ENCODE measurements around the gene TUBE1.
"Not testable (repeated sequence)": the region's sequence is repeated elsewhere in the genome, so short reads cannot be mapped to it uniquely, and the experiment has no call there.

The TUBE1 gene

DNA sequence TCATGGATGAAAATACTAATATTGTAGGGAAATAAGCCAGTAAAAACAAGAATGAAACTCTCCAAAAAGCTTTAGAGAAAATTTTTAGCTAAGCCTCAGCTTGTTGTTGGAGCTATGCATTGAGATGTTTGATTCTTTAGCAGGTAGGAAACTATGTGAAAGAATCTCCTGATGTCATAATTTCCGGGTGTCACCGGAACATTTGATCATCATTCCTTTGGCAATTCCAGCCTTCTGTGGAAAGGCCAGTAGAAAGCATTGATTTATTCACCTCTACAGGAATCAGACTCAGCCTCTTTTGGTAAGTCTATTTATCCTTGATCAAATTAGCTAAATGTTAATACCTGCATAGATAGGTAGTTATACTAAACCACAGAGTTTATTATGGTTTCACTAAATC is 9.6 kb upstream of the TUBE1 start:
- peaks cover 4% of the 10 kb centered on the region for H3K4me1 Mint-ChIP-seq (ENCODE audit: low read depth)
- no peak overlapping the region for H3K27ac Mint-ChIP-seq
- H3K4me3 Mint-ChIP-seq, result no peak overlapping the region
- H3K9me3 Mint-ChIP-seq, result no peaks in the 10 kb centered on the region
- DNase-seq, result no peak
- peaks cover 5% of the 10 kb centered on the region for H3K36me3 Mint-ChIP-seq (ENCODE audit: low read depth)
- no peaks in the 10 kb centered on the region for H3K27me3 Mint-ChIP-seq

DNA sequence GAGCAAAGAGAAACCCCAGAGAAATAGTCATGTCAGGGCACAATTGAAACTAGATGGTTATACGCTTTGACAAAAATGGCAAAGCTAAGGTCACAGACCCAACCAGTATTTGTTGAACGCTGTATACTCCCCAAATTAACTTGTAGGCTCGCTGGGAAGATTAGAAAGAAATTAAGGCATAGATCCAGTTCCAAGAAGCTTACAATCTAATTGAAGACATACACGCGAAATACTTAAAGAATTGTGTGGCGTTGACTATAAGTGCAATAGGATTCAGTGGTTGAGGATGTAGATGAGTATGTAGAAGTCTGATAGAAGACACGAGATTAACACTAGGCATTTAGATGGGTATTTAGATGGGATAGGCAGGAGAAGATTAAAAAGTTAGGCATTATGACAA is 634 bp upstream of the TUBE1 start:
- Mint-ChIP-seq H3K9me3 (no peaks in the 10 kb centered on the region), H3K4me1 (ENCODE audit: low read depth) (peaks cover 19% of the 10 kb centered on the region), H3K36me3 (ENCODE audit: low read depth) (peaks cover 25% of the 10 kb centered on the region), H3K27ac (no peak overlapping the region), H3K27me3 (peaks cover 5% of the 10 kb centered on the region), H3K4me3 (no peak overlapping the region)
- no peak for DNase-seq

DNA sequence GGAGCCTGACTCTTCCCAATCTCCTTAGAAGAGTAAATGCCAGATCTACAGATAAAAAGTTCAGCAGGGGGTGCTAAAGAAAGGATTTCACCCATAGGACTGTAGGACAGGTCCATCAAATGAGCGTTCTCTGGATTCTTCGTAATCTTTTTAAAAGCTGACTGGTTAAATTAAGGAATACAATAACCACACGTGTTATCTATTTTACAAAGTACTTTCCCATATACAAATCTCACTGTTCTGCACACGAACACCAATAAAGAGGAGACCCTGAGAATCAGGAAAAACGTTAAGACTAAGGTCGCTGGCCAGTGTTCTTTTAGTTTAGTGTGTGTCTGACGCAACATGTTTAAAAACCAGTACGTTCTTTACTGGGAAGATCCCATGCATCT is 542 bp downstream of the TUBE1 start:
- no peak overlapping the region for H3K27ac Mint-ChIP-seq
- H3K9me3 Mint-ChIP-seq, result no peaks in the 10 kb centered on the region
- H3K4me3 Mint-ChIP-seq, result no peak overlapping the region
- peaks cover 36% of the 10 kb centered on the region for H3K36me3 Mint-ChIP-seq (ENCODE audit: low read depth)
- peaks cover 5% of the 10 kb centered on the region for H3K27me3 Mint-ChIP-seq
- H3K4me1 Mint-ChIP-seq (ENCODE audit: low read depth), result peaks cover 20% of the 10 kb centered on the region
- no peak for DNase-seq

DNA sequence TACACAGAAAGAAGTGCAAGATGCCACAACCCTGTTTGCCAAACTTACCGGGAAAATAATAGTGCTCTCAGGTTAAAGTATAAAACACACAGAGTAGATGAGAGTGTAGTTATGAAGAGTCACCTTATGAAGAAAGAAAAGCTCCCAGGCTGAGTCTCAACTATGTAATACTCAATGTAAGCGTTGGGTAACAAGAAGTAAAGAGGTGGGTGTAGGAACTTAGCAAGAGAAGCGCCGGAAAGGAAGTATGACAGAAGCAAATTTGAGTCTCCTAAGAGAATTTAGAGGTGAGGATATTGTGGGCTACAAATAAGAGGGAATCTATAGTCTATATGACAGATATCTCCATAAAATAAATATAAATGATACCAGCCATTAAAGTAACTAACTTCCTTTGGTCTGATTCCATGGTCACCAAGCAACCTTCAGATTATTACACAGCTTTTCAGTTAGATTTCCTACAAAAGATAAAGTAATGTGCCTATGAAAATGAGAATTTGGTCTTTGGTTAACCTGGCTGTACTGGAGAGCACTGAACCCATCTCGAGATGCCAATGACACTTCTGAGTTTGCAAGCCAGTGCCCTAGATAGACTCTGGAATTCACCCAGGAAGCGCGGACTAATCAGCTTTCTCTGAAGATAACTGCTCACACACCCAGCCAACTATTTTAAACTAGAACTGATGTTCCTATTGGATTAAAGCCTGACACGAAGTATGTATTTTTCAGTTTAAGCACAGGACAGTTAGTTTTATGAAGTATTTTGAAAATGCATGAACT is 1.8 kb downstream of the TUBE1 start:
- Mint-ChIP-seq H3K27me3 (no peaks in the 10 kb centered on the region), H3K27ac (no peak overlapping the region), H3K36me3 (ENCODE audit: low read depth) (peaks cover 46% of the 10 kb centered on the region), H3K9me3 (no peaks in the 10 kb centered on the region), H3K4me1 (ENCODE audit: low read depth) (peaks cover 20% of the 10 kb centered on the region), H3K4me3 (peak overlapping the region; percentile 59)
- DNase-seq, result no peak

DNA sequence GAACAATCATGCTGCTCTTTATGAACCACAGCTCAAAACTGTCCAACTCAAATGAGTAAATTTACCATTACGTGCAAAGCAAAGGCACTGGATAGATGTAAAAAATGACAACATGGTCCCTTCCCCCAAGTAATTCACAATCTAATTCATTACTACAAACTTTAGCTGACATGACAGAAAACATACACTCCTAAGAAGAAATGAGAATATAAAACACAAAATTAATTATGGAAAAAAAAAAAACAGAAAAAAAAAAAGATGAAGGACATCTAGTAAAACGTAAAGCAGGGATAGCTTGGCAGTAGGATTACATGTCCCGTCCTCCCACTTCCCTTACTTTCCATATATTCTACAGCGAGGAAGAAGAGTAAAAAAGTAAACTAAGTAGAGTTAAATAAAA is 5.7 kb downstream of the TUBE1 start:
- DNase-seq, result no peak
- H3K4me1 Mint-ChIP-seq (ENCODE audit: low read depth), result peaks cover 18% of the 10 kb centered on the region
- no peaks in the 10 kb centered on the region for H3K27me3 Mint-ChIP-seq
- no peak overlapping the region for H3K27ac Mint-ChIP-seq
- H3K9me3 Mint-ChIP-seq, result no peaks in the 10 kb centered on the region
- peaks cover 76% of the 10 kb centered on the region for H3K36me3 Mint-ChIP-seq (ENCODE audit: low read depth)
- no peak overlapping the region for H3K4me3 Mint-ChIP-seq

DNA sequence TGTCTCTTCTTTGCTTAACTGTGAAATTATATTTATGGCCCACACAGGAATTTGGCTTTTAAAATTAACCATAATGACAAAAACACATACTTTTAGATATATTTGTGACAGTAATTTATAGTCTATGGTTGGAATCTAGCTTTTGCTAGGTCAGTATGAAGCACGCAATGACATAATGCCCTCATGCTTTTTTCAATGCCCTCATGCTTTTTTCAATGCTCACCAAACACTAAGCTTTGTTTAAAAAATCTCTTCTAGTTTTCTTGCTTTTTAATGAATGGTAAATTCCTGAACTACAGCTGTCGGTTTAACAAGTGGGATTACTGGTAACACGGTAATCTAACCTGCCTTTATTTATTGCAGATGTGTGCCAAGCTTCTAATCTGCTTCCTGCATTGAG is 20.7 kb downstream of the TUBE1 start:
- Mint-ChIP-seq H3K36me3 (ENCODE audit: low read depth) (peaks cover 22% of the 10 kb centered on the region), H3K9me3 (no peaks in the 10 kb centered on the region), H3K4me1 (ENCODE audit: low read depth) (no peaks in the 10 kb centered on the region), H3K27ac (no peak overlapping the region), H3K27me3 (no peaks in the 10 kb centered on the region), H3K4me3 (no peak overlapping the region)
- no peak for DNase-seq

DNA sequence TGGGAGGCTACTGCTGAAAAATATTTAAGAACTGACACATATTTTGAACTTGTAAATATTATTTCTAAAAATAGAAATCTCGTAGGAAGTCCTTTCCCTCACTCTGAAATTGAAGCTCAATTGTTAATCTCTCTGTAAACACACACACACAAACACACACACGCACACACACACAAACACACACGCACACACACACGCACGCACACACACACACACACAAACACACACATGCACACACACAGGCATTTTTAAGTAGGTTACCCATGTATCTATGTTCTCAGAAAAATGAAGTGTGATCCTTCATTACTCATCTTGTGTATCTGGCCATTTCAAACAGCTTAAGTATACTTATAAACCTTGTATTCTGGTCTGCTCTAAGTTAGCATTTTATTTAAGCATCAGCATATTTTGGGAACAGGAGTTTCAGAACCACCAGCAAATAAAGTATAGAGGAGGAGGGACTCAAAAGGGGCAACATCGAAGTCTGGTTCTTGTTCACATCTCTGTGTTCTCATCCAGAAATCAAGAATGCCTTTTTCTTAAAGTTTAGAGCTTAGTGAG is 21.8 kb downstream of the TUBE1 start:
- H3K4me3 Mint-ChIP-seq, result no peak overlapping the region
- no peak overlapping the region for H3K27ac Mint-ChIP-seq
- no peaks in the 10 kb centered on the region for H3K9me3 Mint-ChIP-seq
- no peak for DNase-seq
- no peaks in the 10 kb centered on the region for H3K27me3 Mint-ChIP-seq
- H3K4me1 Mint-ChIP-seq (ENCODE audit: low read depth), result no peaks in the 10 kb centered on the region
- peaks cover 16% of the 10 kb centered on the region for H3K36me3 Mint-ChIP-seq (ENCODE audit: low read depth)

DNA sequence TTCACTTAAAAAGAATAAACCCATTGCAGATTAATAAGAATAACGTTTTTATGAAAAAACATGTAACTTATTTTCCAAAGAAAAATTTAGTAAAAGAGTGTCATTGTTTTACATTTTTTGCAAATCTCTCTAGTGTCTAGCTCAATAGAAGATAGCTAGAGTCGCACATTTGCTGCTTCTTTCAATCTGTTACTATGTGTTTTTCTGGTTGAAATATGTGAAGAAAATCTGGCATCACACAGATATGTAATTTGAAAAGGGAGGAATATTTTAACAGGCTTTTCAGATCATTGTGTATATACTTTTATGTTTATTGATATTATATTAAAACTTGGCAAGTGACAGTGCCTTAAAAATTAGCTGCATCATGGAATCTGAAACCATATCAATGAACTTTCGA is 24.3 kb downstream of the TUBE1 start:
- no peaks in the 10 kb centered on the region for H3K36me3 Mint-ChIP-seq (ENCODE audit: low read depth)
- no peaks in the 10 kb centered on the region for H3K4me1 Mint-ChIP-seq (ENCODE audit: low read depth)
- DNase-seq, result no peak
- H3K27ac Mint-ChIP-seq, result no peak overlapping the region
- H3K4me3 Mint-ChIP-seq, result no peak overlapping the region
- H3K9me3 Mint-ChIP-seq, result no peaks in the 10 kb centered on the region
- H3K27me3 Mint-ChIP-seq, result no peaks in the 10 kb centered on the region

DNA sequence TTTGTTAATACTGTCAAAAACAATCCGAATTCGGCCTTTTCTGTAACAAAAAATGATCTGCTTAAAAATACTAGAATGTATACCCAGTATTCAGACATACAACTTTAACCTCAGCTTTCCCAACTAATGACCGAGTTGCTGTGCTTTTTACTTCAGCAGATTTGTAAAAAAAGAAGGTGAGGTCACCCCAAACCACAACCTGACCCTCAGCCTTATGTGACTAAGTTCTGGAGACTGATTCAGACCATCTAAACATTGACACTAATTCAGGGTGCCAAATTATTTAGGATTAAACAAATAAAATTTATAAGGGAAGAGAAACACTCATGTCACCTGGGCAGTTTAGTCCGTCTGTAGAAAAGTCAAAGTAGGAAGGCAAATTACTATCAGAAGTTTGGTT is 25.7 kb downstream of the TUBE1 start:
- H3K9me3 Mint-ChIP-seq, result no peaks in the 10 kb centered on the region
- H3K36me3 Mint-ChIP-seq (ENCODE audit: low read depth), result no peaks in the 10 kb centered on the region
- H3K4me1 Mint-ChIP-seq (ENCODE audit: low read depth), result no peaks in the 10 kb centered on the region
- DNase-seq, result no peak
- H3K27ac Mint-ChIP-seq, result no peak overlapping the region
- no peaks in the 10 kb centered on the region for H3K27me3 Mint-ChIP-seq
- no peak overlapping the region for H3K4me3 Mint-ChIP-seq

DNA sequence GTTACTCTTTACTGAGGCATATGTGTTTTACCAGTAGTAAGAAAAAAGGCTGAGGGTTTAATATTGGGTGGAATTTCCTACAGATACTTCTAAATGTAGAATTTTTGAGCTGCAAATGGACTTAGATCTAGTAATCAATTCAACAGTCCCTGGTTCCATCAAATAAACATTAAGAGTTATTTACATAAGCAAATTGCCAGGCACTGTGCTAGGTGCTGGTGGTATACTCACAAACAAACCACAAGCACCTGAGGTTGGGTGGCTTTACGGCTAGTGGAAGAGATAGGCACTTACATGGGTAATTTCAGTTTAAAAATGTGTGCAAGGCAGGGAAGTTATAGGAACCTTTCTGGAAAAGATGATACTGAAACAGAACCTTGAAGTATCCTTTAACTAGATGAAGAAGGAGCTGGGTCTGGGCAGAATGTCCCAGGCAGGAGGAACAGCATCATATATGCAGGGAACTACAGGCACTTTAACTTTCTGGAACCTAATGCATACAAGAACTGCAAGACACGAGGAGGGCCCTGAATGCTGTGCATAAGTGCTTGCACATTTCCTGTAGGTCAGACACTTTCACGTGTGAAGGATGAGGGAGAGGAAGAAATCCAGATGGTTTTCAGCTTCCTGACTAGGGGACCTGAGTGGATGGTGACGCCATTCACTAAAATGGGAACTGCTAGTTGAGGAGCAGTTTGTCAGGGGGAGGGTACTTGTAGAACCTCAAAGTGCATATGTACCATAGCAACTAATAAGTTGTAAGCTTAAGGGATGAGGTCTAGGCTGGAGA is 28.8 kb downstream of the TUBE1 start:
- H3K4me1 Mint-ChIP-seq (ENCODE audit: low read depth), result no peaks in the 10 kb centered on the region
- H3K27me3 Mint-ChIP-seq, result no peaks in the 10 kb centered on the region
- no peak overlapping the region for H3K4me3 Mint-ChIP-seq
- H3K36me3 Mint-ChIP-seq (ENCODE audit: low read depth), result no peaks in the 10 kb centered on the region
- no peak overlapping the region for H3K27ac Mint-ChIP-seq
- no peaks in the 10 kb centered on the region for H3K9me3 Mint-ChIP-seq
- DNase-seq, result no peak

DNA sequence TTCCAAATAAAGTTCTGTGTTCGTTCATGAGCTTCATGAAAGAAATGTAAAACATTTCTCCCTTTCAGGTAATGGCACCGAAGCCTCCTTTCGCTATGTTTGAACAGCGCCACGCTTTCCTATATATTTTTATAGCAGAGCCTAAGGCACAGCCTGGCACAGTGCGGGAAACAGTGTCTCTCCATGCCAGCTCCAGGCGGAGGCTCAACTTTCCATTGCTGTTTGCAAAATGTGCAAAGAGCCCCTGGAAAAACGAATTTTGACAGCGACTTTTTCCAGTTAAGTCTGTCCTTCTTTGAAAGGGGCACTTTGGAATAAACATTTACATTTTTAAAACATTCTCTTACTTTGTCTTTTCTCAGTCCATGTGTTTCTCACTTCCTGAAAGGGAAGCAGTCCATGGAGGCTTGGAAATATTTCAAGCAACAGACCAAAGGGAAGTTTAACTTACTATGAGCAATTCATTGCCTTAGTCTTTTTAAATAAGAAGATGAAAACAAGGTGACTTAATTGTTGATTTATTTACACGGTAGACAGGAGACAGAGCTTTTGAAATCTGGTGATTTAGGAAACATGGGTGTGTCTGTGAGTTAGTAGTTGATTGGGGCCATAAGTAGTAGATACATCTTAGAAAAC is 32.6 kb downstream of the TUBE1 start:
- no peak overlapping the region for H3K27ac Mint-ChIP-seq
- H3K27me3 Mint-ChIP-seq, result no peaks in the 10 kb centered on the region
- H3K36me3 Mint-ChIP-seq (ENCODE audit: low read depth), result no peaks in the 10 kb centered on the region

DNA sequence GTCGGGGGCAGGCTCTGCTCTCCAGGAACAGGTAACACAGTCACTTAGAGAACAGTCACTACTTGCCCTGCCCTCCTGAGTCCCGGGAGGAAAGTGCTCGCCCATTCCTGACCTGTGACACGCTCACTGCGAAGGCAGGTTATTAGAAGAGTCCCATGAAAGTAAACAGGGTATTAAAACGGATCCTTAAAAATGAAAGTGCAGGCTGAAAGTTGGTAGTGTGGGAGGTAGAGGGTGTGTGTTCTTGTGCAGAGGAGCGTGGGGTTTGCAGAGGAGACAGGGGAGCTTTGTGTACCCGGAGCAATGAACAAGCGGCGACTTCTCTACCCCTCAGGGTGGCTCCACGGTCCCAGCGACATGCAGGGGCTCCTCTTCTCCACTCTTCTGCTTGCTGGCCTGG is 33.3 kb downstream of the TUBE1 start, which contains the start of gene CCN6:
TSS of gene CCN6 (plus strand) at position 104 of the 400 bp plus-strand sequence. CDS start at position 358, 254 bp downstream.
- no peak for DNase-seq
- H3K27me3 Mint-ChIP-seq, result no peaks in the 10 kb centered on the region
- no peaks in the 10 kb centered on the region for H3K36me3 Mint-ChIP-seq (ENCODE audit: low read depth)
- H3K4me3 Mint-ChIP-seq, result no peak within 1 kb of the TSS
- H3K4me1 Mint-ChIP-seq (ENCODE audit: low read depth), result peaks cover 5% of the 10 kb centered on the region
- no peak within 1 kb of the TSS for H3K27ac Mint-ChIP-seq
- no peaks in the 10 kb centered on the region for H3K9me3 Mint-ChIP-seq

More for the DNA sequence above, 32.6 kb downstream of the TUBE1 start:
- no peak overlapping the region for H3K4me3 Mint-ChIP-seq
- no peak for DNase-seq
- H3K4me1 Mint-ChIP-seq (ENCODE audit: low read depth), result no peaks in the 10 kb centered on the region
- no peaks in the 10 kb centered on the region for H3K9me3 Mint-ChIP-seq

DNA sequence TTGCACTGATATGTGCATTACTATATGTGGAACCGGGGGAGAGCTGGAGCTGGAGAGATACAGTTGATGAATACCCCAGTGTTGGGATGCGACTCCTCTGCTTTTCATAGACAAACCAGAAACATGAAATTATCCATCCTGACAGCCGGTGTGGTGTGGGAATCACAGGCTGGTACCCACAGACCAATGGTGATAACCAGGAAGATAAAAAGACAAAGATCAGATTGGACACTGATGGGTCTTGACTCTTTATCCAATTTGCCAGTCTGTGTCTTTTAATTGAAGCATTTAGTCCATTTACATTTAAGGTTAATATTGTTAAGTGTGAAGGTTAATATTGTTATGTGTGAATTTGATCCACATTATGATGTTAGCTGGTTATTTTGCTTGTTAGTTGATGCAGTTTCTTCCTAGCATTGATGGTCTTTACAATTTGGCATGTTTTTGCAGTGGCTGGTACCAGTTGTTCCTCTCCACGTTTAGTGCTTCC is 36.0 kb downstream of the TUBE1 start:
- DNase-seq; H3K4me3 Mint-ChIP-seq; H3K9me3 Mint-ChIP-seq; H3K4me1 Mint-ChIP-seq (ENCODE audit: low read depth); H3K27me3 Mint-ChIP-seq; H3K27ac Mint-ChIP-seq; H3K36me3 Mint-ChIP-seq (ENCODE audit: low read depth): not testable (repeated sequence)

DNA sequence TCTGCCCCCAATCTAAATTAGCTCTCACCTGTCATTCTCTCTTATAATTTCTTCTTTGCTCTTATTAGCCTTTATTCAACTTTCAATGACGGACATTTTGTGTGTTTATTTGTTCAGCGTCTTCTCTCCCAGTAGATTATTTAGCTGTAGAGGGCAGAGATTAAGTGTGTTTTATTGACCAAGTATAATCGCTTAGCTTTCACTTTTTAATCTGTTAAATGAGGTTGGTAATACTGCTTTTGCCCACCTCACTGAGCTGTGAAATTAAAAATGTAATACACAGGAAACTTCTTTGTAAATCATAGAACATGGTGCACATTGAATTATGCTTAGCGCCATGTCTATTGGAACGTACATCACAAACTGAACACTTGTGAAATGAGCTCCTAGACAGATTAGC is 36.9 kb downstream of the TUBE1 start:
- no peaks in the 10 kb centered on the region for H3K9me3 Mint-ChIP-seq
- H3K36me3 Mint-ChIP-seq (ENCODE audit: low read depth), result no peaks in the 10 kb centered on the region
- peaks cover 9% of the 10 kb centered on the region for H3K4me1 Mint-ChIP-seq (ENCODE audit: low read depth)
- H3K27ac Mint-ChIP-seq, result no peak overlapping the region
- no peaks in the 10 kb centered on the region for H3K27me3 Mint-ChIP-seq
- DNase-seq, result no peak
- no peak overlapping the region for H3K4me3 Mint-ChIP-seq
